Ovary (tissue), 3 donors: ENCODE results near the gene RFX4.

Source experiments
- CTCF ChIP-seq, 3 donors: fragments of 450-650 bp in 2 of 3; fragments of 200-600 bp in 1 of 3; IDR thresholded peaks; one replicate each; pipeline versions ENCODE4 v1.5.1 to v1.8.0; 2016 to 2022; ENCODE audit warnings: antibody characterized with exemption in 3 of 3, mild to moderate bottlenecking in 1 of 3
- POLR2A ChIP-seq: fragments of 450-650 bp; IDR thresholded peaks from one replicate; pipeline ENCODE4 v1.6.1; 2017; ENCODE audit warnings: antibody characterized with exemption, mild to moderate bottlenecking, moderate library complexity
- donor health status: DM: no; HTN: no; CAD: no.

- TF ChIP-seq CTCF (IDR thresholded peaks at IDR 0.05) (no peak), POLR2A (no peak)
These were observed 18.2 kb downstream of the RFX4 start for GRCh38 chr12:106601031-106601430.
